Liver (tissue), 9 donors: ENCODE results near the gene SLC9A1. TPM values are rescaled to one million over a fixed set of nuclear protein-coding genes. Genes with fewer than 3 reads are reported as not detected.

ENCODE experiments used
- DNase-seq: peaks from one replicate; pipeline ENCODE4 v3.0.0-alpha.2; 2017; ENCODE audit warnings: low spot score
- H3K27ac ChIP-seq, 2 donors: one replicate each; pipeline ENCODE4 v1.7.0; 2013; ENCODE audit warnings: inconsistent platforms in 2 of 2, low read length in 2 of 2, control low read depth in 1 of 2, low read depth in 1 of 2, mild to moderate bottlenecking in 1 of 2
- H3K27me3 ChIP-seq, 4 donors: one replicate each; pipeline versions ENCODE4 v1.6.1 to v1.7.0; 2013; ENCODE audit warnings: low read length in 3 of 4, inconsistent platforms in 1 of 4, mild to moderate bottlenecking in 1 of 4, moderate library complexity in 1 of 4; ENCODE audit not compliant: control insufficient read depth in 4 of 4, insufficient read depth in 4 of 4
- H3K36me3 ChIP-seq, 4 donors: one replicate each; pipeline versions ENCODE4 v1.6.1 to v1.7.0; 2013; ENCODE audit warnings: low read length in 3 of 4, mild to moderate bottlenecking in 3 of 4, low read depth in 1 of 4, moderate library complexity in 1 of 4; ENCODE audit not compliant: control insufficient read depth in 4 of 4, insufficient read depth in 3 of 4
- H3K4me1 ChIP-seq, 4 donors: one replicate each; pipeline versions ENCODE4 v1.6.1 to v1.7.0; 2013; ENCODE audit warnings: low read length in 3 of 4, mild to moderate bottlenecking in 3 of 4, moderate library complexity in 1 of 4; ENCODE audit not compliant: control insufficient read depth in 4 of 4, insufficient read depth in 4 of 4
- H3K4me3 ChIP-seq, 3 donors: one replicate each; pipeline versions ENCODE4 v1.6.1 to v1.7.0; 2013; ENCODE audit warnings: low read length in 3 of 3, control low read depth in 1 of 3, low read depth in 1 of 3, mild to moderate bottlenecking in 1 of 3
- H3K9ac ChIP-seq, 2 donors: one replicate each; pipeline ENCODE4 v1.7.0; 2013; ENCODE audit warnings: low read length in 2 of 2, mild to moderate bottlenecking in 2 of 2, moderate library complexity in 2 of 2, control low read depth in 1 of 2, low read depth in 1 of 2
- H3K9me3 ChIP-seq, 4 donors: one replicate each; pipeline versions ENCODE4 v1.6.1 to v1.7.0; 2013; ENCODE audit warnings: low read length in 3 of 4; ENCODE audit not compliant: control insufficient read depth in 4 of 4
- CTCF ChIP-seq: fragments of 150-350 bp; IDR thresholded peaks from 2 replicates; pipeline ENCODE4 v1.5.1; 2017; ENCODE audit warnings: improper control_type of control experiment, low read depth, low read length; ENCODE audit not compliant: missing input control
- EGR1 ChIP-seq, 2 donors: IDR thresholded peaks; 2 replicates each; pipeline ENCODE4 v1.6.1; 2016 to 2018; ENCODE audit warnings: antibody characterized with exemption in 2 of 2, low read depth in 2 of 2
- GABPA ChIP-seq, 2 donors: IDR thresholded peaks in 1 of 2; conservative IDR thresholded peaks in 1 of 2; 2 replicates each; pipeline ENCODE4 v1.6.1; 2016; ENCODE audit warnings: antibody characterized with exemption in 2 of 2, mild to moderate bottlenecking in 1 of 2, moderate library complexity in 1 of 2
- HNF4G ChIP-seq: IDR thresholded peaks from 2 replicates; pipeline ENCODE4 v1.6.1; 2016; ENCODE audit warnings: antibody characterized with exemption
- JUND ChIP-seq, 2 donors: IDR thresholded peaks; 2 replicates each; pipeline ENCODE4 v1.6.1; 2016; ENCODE audit warnings: antibody characterized with exemption in 2 of 2
- MAX ChIP-seq: IDR thresholded peaks from 2 replicates; pipeline ENCODE4 v1.6.1; 2016; ENCODE audit warnings: antibody characterized with exemption
- NR2F2 ChIP-seq: IDR thresholded peaks from 2 replicates; pipeline ENCODE4 v1.6.1; 2016; ENCODE audit warnings: antibody characterized with exemption
- REST ChIP-seq: IDR thresholded peaks from 2 replicates; pipeline ENCODE4 v1.6.1; 2016; ENCODE audit warnings: antibody characterized with exemption, mild to moderate bottlenecking
- TAF1 ChIP-seq: conservative IDR thresholded peaks from 2 replicates; pipeline ENCODE4 v1.6.1; 2016; ENCODE audit warnings: antibody characterized with exemption, mild to moderate bottlenecking
- ZBTB33 ChIP-seq: IDR thresholded peaks from 2 replicates; pipeline ENCODE4 v1.6.1; 2016; ENCODE audit warnings: antibody characterized with exemption
- WGBS: extraction: QIAGEN DNeasy Blood & Tissue Kit; methylation state at CpG from one replicate; pipeline ENCODE4 v1.1.7; 2013; 5-methylcytosine and 5-hydroxymethylcytosine counted together
- polyA plus RNA-seq, 2 donors: library from polyadenylated mRNA; stranded (reverse) in 1 of 2; unstranded in 1 of 2; fragments of 200-250 nt in 1 of 2; fragments of >200 nt in 1 of 2; fragmentation: Nextera tagmentation in 1 of 2; extraction: Ambion mirVana in 1 of 2; gene quantifications; one replicate each; pipeline versions ENCODE4 v1.2.1 to v1.2.3, GENCODE V29; 2013 to 2015
- total RNA-seq, 2 donors: library from RNA; depleted of rRNA; stranded (reverse); fragments of >200 nt; gene quantifications; one replicate each; pipeline ENCODE4 v1.2.3, GENCODE V29; 2014
- donor health status: healthy.
- donor health status: healthy.
- donor health status: healthy.
- donor health status: healthy.
- donor health status: healthy.

Gene SLC9A1
- total and polyA plus RNA-seq, 4 donors = 1.3 to 3.2 (median 1.5) TPM

GRCh38 chr1:27147842-27148518 lies 6.9 kb downstream of the SLC9A1 start:
- TF ChIP-seq NR2F2 (no peak), ZBTB33 (no peak), GABPA (IDR thresholded peaks at IDR 0.05 in 1 of 2, conservative IDR thresholded peaks at IDR 0.05 in 1 of 2) (no peak), EGR1 (IDR thresholded peaks at IDR 0.05; ENCODE audit: low read depth in 2 of 2) (no peak), JUND (IDR thresholded peaks at IDR 0.05) (no peak), MAX (no peak)
- no peak for DNase-seq
- no peaks in the 10 kb centered on the region for H3K9me3 ChIP-seq
- no peak overlapping the region for H3K9ac ChIP-seq
- no peak overlapping the region for H3K27ac ChIP-seq
- H3K27me3 ChIP-seq = no peaks in the 10 kb centered on the region
- no peak overlapping the region for H3K4me3 ChIP-seq
- H3K36me3 ChIP-seq = no peaks in the 10 kb centered on the region
- H3K4me1 ChIP-seq = peaks cover 4 to 12% (median 8%) of the 10 kb centered on the region in 4 donors
- 97% methylated on average over 1 of the region's 1 CpG for WGBS

DNA sequence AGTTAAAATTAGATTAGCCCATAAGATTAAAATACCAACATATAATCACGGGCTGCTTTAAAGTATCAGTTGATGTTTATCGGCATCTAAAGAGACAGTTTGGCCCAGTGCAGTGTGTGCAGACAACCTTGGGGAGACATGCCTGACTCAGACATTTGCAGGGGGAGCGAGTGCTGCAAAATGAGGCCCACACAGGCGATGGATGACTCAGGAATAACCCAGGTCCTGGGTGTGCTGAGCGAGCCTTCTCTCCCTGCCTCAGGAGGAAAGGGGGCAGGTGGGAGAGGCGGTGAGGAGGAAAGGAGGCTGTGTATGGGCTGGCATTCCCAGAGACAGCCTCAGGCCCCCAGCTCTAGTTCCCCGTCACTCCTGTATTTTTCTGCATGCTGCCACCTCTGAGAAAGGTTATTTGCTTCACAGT lies 9.0 kb downstream of the SLC9A1 start:
- Histone ChIP-seq H3K9me3 (no peaks in the 10 kb centered on the region), H3K4me1 (no peaks in the 10 kb centered on the region), H3K9ac (no peak overlapping the region), H3K27me3 (no peaks in the 10 kb centered on the region), H3K36me3 (no peaks in the 10 kb centered on the region), H3K27ac (no peak overlapping the region), H3K4me3 (no peak overlapping the region)
- TF ChIP-seq HNF4G = no peak
- TF ChIP-seq NR2F2 = no peak
- TF ChIP-seq JUND (IDR thresholded peaks at IDR 0.05) = no peak
- TF ChIP-seq REST = no peak
- no peak for TF ChIP-seq CTCF
- TF ChIP-seq TAF1 = no peak
- TF ChIP-seq MAX = no peak
- WGBS = 97% methylated on average over 7 of the region's 7 CpGs
- DNase-seq = no peak
